HG02981 (cell line): ENCODE measurements around the gene TMEM120B.

Source experiments
- ATAC-seq: cut with Tn5 transposase; IDR thresholded peaks from one replicate; pipeline ENCODE4 v1.9.1; 2021; ENCODE audit warnings: mild to moderate bottlenecking, moderate library complexity; ENCODE audit not compliant: unreplicated experiment

TMEM120B gene

GRCh38 chr12:121802843-121803698 is 90.5 kb downstream of the TMEM120B start:
- ATAC-seq = peak; percentile 39

GRCh38 chr12:121803861-121804416 is 91.4 kb downstream of the TMEM120B start, which contains the start of gene SETD1B:
SETD1B (plus strand) TSS chr12:121804009; CDS start chr12:121804738, 729 bp downstream.
- no peak for ATAC-seq

GRCh38 chr12:121804417-121805111 is 92.0 kb downstream of the TMEM120B start:
- ATAC-seq = no peak

GRCh38 chr12:121805171-121806008 is 92.8 kb downstream of the TMEM120B start:
- ATAC-seq = no peak

- no peak for ATAC-seq
Measured at GRCh38 chr12:121806009-121806545, 93.5 kb downstream of the TMEM120B start.

- ATAC-seq = no peak
Measured at GRCh38 chr12:121806546-121807423, 94.2 kb downstream of the TMEM120B start.

GRCh38 chr12:121807642-121808347 is 95.2 kb downstream of the TMEM120B start:
- no peak for ATAC-seq

- ATAC-seq = no peak
Measured at GRCh38 chr12:121808623-121809022, 96.1 kb downstream of the TMEM120B start.

GRCh38 chr12:121809712-121810116 is 97.2 kb downstream of the TMEM120B start:
- ATAC-seq = no peak

GRCh38 chr12:121810234-121810817 is 97.8 kb downstream of the TMEM120B start:
- no peak for ATAC-seq

GRCh38 chr12:121810833-121811433 is 98.4 kb downstream of the TMEM120B start:
- ATAC-seq = no peak

GRCh38 chr12:121811434-121812319 is 99.1 kb downstream of the TMEM120B start:
- ATAC-seq = peak; percentile 62

- ATAC-seq = no peak
Measured at GRCh38 chr12:121812320-121812871, 99.8 kb downstream of the TMEM120B start.

- no peak for ATAC-seq
Measured at GRCh38 chr12:121812921-121813896, 100.7 kb downstream of the TMEM120B start.

GRCh38 chr12:121813951-121814350 is 101.4 kb downstream of the TMEM120B start:
- no peak for ATAC-seq
